ENCODE measurements around the gene C1QTNF1.

Gene C1QTNF1

GRCh38 chr17:79033046-79033616 is 9.2 kb downstream of the C1QTNF1 start:
- no peak for DNase-seq (ENCODE audit: low read depth, low spot score)
- POLR2A ChIA-PET, result no interaction called here

DNA sequence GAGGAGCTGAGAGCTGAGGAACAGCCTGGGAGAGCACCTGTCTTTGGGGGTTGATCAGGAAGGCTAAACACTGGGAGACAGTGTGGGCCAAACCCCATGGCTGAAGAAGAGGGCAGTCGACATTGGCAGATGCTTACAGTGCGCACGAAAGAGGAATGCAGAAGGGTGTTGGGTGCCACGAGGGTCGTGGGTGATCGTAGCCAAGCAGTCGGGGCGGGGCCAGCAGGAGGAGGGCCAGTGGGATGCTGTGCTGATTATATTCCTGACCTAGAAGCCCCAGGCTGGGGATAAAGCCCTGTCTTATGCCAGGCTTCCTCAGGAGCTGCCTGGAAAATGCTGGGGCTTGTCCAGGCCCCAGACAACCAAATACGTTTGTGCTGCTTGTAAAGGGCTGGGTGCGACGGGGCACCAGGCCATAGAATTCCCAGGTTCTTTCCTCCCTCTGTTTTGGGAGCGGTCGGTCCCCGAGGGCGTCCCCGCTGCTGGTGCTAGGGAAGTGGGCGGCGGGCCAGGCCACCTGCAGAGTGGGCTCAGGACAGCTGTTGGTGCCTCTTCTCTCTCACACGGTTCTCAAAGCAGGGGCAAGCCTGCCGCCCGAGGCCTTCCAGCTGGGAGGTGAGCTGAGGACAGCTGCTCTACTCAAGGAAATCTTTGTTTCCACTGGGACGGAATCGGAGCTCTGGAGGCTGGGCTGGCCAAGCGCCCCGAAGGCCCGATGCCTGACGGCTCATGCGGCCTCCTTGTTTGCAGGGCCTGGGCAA is 10.0 kb downstream of the C1QTNF1 start:
- no peak for DNase-seq (ENCODE audit: low read depth, low spot score)
- ChIA-PET CTCF (interaction anchor here (0.6 to 14.9 kb wide), 10 partner anchors 8 to 358 kb away, joined by 3 to 160 read pairs (median 6); no protein-coding TSS in a partner anchor), POLR2A (no interaction called here)
- no peak for TF ChIP-seq CTCF (IDR thresholded peaks at IDR 0.05; ENCODE audit: insufficient read depth, low read length, missing control alignments)
- H3K4me3 ChIP-seq (ENCODE audit: low read depth, low read length), result no peak overlapping the region

More at GRCh38 chr17:79033046-79033616, 9.2 kb downstream of the C1QTNF1 start:
- TF ChIP-seq CTCF (IDR thresholded peaks at IDR 0.05; ENCODE audit: insufficient read depth, low read length, missing control alignments), result no peak
- no peak overlapping the region for H3K4me3 ChIP-seq (ENCODE audit: low read depth, low read length)
- CTCF ChIA-PET, result interaction anchor here (0.6 to 14.9 kb wide), 9 partner anchors 9 to 359 kb away, joined by 3 to 160 read pairs (median 7); no protein-coding TSS in a partner anchor

DNA sequence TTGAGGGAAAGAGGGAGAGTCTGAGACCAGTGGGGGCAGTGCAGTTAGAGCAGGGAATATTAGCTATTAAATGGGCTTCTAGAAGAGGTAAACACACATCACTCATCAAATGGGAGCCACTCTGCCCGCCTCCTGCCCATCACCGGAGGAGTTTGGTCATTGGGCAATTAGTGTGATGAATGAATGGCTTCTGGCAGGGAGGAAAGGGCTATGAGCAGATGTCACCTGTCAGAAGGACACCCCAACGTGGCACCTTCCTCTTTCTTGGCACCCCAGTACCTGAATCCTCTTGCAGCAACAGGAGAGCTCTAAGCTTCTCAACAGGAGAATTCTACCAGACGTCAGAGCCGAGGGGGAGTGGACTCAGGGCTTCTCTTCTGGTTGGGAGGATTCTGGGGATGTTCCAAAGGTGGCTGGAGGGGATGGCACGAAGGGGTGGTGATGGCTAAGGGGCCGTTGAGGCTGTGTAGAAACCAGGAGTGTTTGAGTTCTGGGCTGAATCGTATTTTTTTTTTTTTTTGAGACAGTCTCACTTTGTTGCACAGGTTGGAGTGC is 11.0 kb downstream of the C1QTNF1 start:
- ChIA-PET POLR2A (no interaction called here), CTCF (interaction anchor here (0.9 to 14.9 kb wide), 10 partner anchors 7 to 170 kb away, joined by 3 to 160 read pairs (median 9); no protein-coding TSS in a partner anchor)
- no peak overlapping the region for H3K4me3 ChIP-seq (ENCODE audit: low read depth, low read length)

GRCh38 chr17:79035686-79036085 is 11.7 kb downstream of the C1QTNF1 start:
- TF ChIP-seq CTCF (IDR thresholded peaks at IDR 0.05; ENCODE audit: insufficient read depth, low read length, missing control alignments), result no peak
- ChIA-PET POLR2A (no interaction called here), CTCF (interaction anchor here (1.2 to 14.9 kb wide), 11 partner anchors 8 to 357 kb away, joined by 3 to 160 read pairs (median 5); no protein-coding TSS in a partner anchor)
- no peak for DNase-seq (ENCODE audit: low read depth, low spot score)
- no peak overlapping the region for H3K4me3 ChIP-seq (ENCODE audit: low read depth, low read length)

More for the DNA sequence above, 11.0 kb downstream of the C1QTNF1 start:
- TF ChIP-seq CTCF (IDR thresholded peaks at IDR 0.05; ENCODE audit: insufficient read depth, low read length, missing control alignments), result no peak
- DNase-seq (ENCODE audit: low read depth, low spot score), result no peak

- POLR2A ChIA-PET, result interaction anchor here (1.0 kb wide), 1 partner anchor 8 kb away, joined by 3 read pairs; no protein-coding TSS in a partner anchor
- CTCF ChIA-PET, result interaction anchor here (0.9 to 14.9 kb wide), 12 partner anchors 8 to 539 kb away, joined by 3 to 160 read pairs (median 4); no protein-coding TSS in a partner anchor
- DNase-seq (ENCODE audit: low read depth, low spot score), result no peak
- H3K4me3 ChIP-seq (ENCODE audit: low read depth, low read length), result no peak overlapping the region
- TF ChIP-seq CTCF (IDR thresholded peaks at IDR 0.05; ENCODE audit: insufficient read depth, low read length, missing control alignments), result no peak
Measured at GRCh38 chr17:79036181-79036580, 12.2 kb downstream of the C1QTNF1 start.
